Ectodermal cell (in vitro differentiated cells): ENCODE measurements around the gene CCDC124. TPM values are rescaled to one million over a fixed set of nuclear protein-coding genes. Genes with fewer than 3 reads are reported as not detected.
"Not testable (repeated sequence)": the region's sequence is repeated elsewhere in the genome, so short reads cannot be mapped to it uniquely, and the experiment has no call there.

ENCODE experiments used
- H3K27ac ChIP-seq: 2 replicates; pipeline ENCODE4 v1.7.0; 2013; ENCODE audit warnings: mild to moderate bottlenecking, low read depth, low read length; ENCODE audit not compliant: insufficient read depth, poor library complexity, severe bottlenecking
- H3K27me3 ChIP-seq: 2 replicates; pipeline ENCODE4 v1.7.0; 2013; ENCODE audit warnings: mild to moderate bottlenecking, low read length; ENCODE audit not compliant: insufficient read depth, control insufficient read depth, poor library complexity, severe bottlenecking
- H3K36me3 ChIP-seq: one replicate; pipeline ENCODE4 v1.7.0; 2013; ENCODE audit warnings: low read length; ENCODE audit not compliant: control insufficient read depth, insufficient read depth
- H3K4me1 ChIP-seq: one replicate; pipeline ENCODE4 v1.7.0; 2013; ENCODE audit warnings: low read length; ENCODE audit not compliant: control insufficient read depth, insufficient read depth
- H3K4me3 ChIP-seq: 2 replicates; pipeline ENCODE4 v1.7.0; 2013; ENCODE audit warnings: low read depth, low read length, control low read depth; ENCODE audit not compliant: insufficient read depth
- H3K9me3 ChIP-seq: 2 replicates; pipeline ENCODE4 v1.7.0; 2013; ENCODE audit warnings: mild to moderate bottlenecking, low read length, moderate library complexity; ENCODE audit not compliant: control insufficient read depth
- WGBS, 2 experiments: methylation state at CpG; one replicate each; pipeline ENCODE4 v1.1.7; 2013; ENCODE audit warnings: missing lambda C conversion rate in 2 of 2; 5-methylcytosine and 5-hydroxymethylcytosine counted together
- polyA plus RNA-seq, 4 experiments: library from polyadenylated mRNA; stranded (reverse); fragments of 50-300 nt; gene quantifications; one replicate each; pipeline ENCODE4 v1.2.3, GENCODE V29; 2013

Gene CCDC124, protein sequence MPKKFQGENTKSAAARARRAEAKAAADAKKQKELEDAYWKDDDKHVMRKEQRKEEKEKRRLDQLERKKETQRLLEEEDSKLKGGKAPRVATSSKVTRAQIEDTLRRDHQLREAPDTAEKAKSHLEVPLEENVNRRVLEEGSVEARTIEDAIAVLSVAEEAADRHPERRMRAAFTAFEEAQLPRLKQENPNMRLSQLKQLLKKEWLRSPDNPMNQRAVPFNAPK
- 118 TPM for polyA plus RNA-seq (2013, experiment 1 of 4)
- polyA plus RNA-seq (2013, experiment 2 of 4), result 96.2 TPM
- polyA plus RNA-seq (2013, experiment 3 of 4), result 103 TPM
- 98.6 TPM for polyA plus RNA-seq (2013, experiment 4 of 4)

DNA sequence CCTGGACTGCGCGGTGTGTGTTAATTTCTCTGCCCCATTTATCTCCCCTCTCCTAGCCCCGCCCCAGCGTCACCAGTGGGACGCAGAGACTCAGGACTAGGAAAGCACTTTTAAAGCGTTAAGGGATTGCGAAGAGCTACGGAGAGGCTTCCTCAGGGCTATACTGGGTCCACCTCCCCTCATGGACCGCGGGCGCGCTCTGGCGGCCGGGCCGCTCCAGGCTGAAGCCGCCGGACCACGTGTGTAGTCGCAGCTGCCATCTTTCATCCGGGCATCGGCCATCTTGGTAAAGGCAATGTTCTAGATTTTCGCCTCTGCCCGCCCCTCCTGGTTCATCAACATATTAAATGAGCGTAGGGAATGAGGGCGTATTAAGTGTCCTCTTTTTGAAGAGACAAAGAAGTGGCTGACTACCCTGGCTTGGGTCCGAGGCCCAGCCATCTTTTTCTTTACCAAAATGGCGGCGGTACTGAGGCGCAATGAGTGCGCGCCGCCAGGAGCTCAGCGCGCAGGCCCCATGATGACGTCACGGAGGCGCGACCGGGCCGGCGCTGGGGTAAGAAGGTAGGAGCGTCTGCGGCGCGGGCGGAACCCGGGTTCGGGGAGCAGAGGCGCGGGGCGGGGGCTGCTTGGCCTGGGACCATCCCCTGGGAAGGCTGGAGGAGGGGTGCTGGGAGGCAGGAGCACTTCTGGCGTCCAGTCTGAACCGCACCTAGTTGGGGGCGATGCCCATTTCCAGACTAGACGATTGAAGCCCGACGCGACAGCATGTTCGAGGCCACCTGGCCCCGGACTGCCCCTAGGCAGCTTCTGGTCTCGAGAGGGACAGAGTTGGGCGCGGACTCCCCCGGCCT lies at the start of gene CCDC124:
CCDC124 (plus strand) TSS at position 531 of the 854 bp plus-strand sequence. CDS start 3,406 bp downstream, outside the sequence.
- Histone ChIP-seq H3K27ac (peak within 1 kb of the TSS; percentile 88), H3K27me3 (no peaks in the 10 kb centered on the region), H3K4me1 (peaks cover 5% of the 10 kb centered on the region), H3K9me3 (no peaks in the 10 kb centered on the region), H3K4me3 (peak within 1 kb of the TSS; percentile 82), H3K36me3 (no peaks in the 10 kb centered on the region)
- WGBS, 2 experiments, result 1% methylated on average over 64 of the region's 64 CpGs

DNA sequence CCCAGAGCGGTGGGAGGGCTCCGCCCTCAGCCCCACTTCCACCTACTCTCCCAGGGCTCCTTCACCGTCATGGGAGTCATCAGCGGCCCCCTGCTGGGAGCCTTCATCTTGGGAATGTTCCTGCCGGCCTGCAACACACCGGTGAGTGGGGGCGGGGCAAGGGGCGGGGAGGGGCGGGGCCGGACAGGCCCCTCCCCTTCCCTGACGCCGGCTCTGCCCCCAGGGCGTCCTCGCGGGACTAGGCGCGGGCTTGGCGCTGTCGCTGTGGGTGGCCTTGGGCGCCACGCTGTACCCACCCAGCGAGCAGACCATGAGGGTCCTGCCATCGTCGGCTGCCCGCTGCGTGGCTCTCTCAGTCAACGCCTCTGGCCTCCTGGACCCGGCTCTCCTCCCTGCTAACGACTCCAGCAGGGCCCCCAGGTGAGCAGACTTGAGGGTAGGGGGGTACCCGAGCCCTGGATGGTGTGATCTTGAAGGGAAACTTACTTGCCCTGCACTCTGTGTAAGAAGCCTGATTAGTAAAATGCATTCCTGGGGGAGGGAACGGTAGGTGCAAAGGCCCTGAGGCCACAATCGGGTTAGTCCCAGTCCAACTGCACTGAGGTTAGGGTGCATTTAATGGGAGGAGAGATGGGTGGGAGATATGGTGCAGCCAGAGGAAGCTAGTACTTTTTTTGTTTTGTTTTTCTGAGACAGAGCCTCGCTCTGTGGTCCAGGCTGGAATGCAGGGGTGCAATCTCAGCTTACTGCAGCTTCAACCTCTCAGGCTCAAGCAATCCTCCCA lies 49.0 kb upstream of the CCDC124 start:
- Histone ChIP-seq H3K9me3 (no peaks in the 10 kb centered on the region), H3K36me3 (no peaks in the 10 kb centered on the region), H3K4me3 (no peak overlapping the region), H3K4me1 (no peaks in the 10 kb centered on the region), H3K27ac (no peak overlapping the region), H3K27me3 (no peaks in the 10 kb centered on the region)
- 81% methylated on average over 33 of the region's 33 CpGs for WGBS, 2 experiments

DNA sequence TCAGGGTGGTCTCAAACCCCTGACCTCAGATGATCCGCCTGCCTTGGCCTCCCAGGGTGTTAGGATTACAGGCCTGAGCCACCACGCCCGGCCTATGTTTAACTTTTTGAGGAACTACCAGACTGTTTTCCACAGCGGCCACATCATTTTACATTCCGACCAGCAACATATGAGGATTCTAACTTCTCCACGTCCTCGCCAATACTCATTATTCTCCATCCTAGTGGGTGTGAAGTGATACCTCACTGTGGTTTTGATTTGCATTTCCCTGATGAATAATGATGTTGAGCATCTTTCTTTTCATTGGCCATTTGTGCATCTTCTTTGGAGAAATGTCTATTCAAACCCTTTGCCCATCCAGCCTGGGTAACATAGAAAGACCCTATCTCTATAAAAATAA lies 46.3 kb upstream of the CCDC124 start:
- Histone ChIP-seq H3K27me3 (no peaks in the 10 kb centered on the region), H3K36me3 (no peaks in the 10 kb centered on the region), H3K9me3 (no peaks in the 10 kb centered on the region), H3K4me1 (no peaks in the 10 kb centered on the region), H3K4me3 (no peak overlapping the region), H3K27ac (no peak overlapping the region)
- WGBS, 2 experiments, result 89 to 95% methylated on average over 6 to 7 of the region's 7 CpGs

DNA sequence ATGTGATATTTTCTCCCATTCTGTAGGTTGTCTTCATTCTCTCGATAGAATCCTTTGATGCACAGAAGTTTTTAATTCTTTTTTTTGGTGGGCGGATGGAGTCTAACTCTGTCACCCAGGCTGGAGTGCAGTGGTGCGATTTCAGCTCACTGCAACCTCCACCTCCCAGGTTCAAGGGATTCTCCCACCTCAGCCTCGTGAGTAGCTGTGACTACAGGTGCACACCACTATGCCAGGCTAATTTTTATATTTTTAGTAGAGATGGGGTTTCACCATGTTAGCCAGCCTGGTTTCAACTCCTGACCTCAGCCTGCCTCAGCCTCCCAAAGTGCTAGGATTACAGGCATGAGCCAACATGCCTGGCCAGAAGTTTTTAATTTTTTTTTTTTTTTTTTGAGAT lies 45.6 kb upstream of the CCDC124 start:
- not testable (repeated sequence) for H3K36me3 ChIP-seq, H3K9me3 ChIP-seq, H3K4me3 ChIP-seq, H3K27me3 ChIP-seq, H3K4me1 ChIP-seq, H3K27ac ChIP-seq
- WGBS, 2 experiments, result 89 to 91% methylated on average over 4 of the region's 4 CpGs

DNA sequence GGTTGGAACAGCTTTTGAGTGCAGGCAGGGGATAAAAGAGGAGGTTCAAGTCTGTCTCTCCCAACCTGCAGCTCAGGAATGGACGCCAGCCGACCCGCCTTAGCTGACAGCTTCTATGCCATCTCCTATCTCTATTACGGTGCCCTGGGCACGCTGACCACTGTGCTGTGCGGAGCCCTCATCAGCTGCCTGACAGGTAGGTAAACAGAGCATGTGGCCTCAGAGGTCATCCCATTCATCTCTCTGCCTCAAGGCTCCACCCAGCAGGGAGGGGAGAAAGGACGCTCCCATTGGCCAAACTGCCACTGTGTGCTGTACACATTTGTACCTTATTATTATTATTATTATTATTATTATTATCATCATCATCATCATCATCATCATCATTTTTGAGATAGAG lies 44.6 kb upstream of the CCDC124 start:
- WGBS, 2 experiments, result 80% methylated on average over 6 of the region's 7 CpGs
- Histone ChIP-seq H3K4me3 (no peak overlapping the region), H3K9me3 (no peaks in the 10 kb centered on the region)

DNA sequence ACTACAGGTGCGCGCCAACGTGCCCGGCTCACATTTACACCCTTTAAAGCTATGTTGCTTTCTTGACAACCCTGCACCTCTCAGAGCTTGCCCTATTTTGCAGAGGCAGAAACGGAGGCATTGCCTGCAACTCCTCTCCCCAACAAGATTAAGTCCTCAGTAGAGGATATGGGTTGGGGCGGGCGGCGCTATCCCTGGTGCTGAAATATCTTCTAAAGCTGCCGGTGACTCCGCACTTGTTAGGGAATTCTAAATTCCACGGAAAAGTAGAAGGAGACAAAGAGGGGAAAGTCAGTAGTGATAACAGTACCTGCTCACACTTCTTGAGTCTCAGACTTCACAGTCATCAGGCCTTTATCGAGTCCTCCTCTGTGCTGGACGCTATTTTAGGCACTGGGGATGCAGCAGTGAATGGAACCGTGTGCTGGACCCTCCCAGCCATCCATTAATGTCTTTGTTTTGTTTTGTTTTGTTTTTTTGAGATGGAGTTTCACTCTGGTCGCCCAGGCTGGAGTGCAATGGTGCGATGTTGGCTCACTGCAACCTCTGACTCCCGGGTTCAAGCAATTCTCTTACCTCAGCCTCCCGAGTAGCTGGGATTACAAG lies 43.1 kb upstream of the CCDC124 start:
- WGBS, 2 experiments, result 25% methylated on average over 18 of the region's 18 CpGs
- H3K4me1 ChIP-seq, result no peaks in the 10 kb centered on the region
- H3K27me3 ChIP-seq, result no peaks in the 10 kb centered on the region
- no peaks in the 10 kb centered on the region for H3K9me3 ChIP-seq
- no peaks in the 10 kb centered on the region for H3K36me3 ChIP-seq
- H3K4me3 ChIP-seq, result no peak overlapping the region
- H3K27ac ChIP-seq, result no peak overlapping the region

More for the DNA sequence above, 44.6 kb upstream of the CCDC124 start:
- H3K4me1 ChIP-seq, result no peaks in the 10 kb centered on the region
- no peaks in the 10 kb centered on the region for H3K27me3 ChIP-seq
- no peaks in the 10 kb centered on the region for H3K36me3 ChIP-seq
- H3K27ac ChIP-seq, result no peak overlapping the region

DNA sequence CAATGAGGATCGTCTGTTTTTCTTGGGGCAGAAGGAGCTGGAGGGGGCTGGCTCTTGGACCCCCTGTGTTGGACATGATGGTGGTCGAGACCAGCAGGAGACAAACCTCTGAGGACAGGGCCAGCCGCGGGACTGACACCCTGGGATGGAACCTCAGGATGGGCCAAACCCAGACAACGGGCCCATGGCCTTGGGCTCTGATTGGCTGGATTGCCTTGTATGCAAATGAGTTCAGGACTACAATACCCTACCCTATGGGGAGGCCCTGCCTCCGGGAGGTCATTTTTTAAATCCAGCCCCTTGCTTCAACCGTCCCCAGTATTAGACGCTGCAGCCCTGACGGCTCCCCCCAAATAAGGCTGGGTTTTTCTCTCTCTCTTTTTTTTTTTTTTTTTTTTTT lies 39.0 kb upstream of the CCDC124 start:
- no peaks in the 10 kb centered on the region for H3K27me3 ChIP-seq
- H3K36me3 ChIP-seq, result no peaks in the 10 kb centered on the region
- no peak overlapping the region for H3K27ac ChIP-seq
- H3K4me1 ChIP-seq, result no peaks in the 10 kb centered on the region
- no peak overlapping the region for H3K4me3 ChIP-seq
- WGBS, 2 experiments, result 84 to 87% methylated on average over 9 of the region's 9 CpGs
- no peaks in the 10 kb centered on the region for H3K9me3 ChIP-seq

DNA sequence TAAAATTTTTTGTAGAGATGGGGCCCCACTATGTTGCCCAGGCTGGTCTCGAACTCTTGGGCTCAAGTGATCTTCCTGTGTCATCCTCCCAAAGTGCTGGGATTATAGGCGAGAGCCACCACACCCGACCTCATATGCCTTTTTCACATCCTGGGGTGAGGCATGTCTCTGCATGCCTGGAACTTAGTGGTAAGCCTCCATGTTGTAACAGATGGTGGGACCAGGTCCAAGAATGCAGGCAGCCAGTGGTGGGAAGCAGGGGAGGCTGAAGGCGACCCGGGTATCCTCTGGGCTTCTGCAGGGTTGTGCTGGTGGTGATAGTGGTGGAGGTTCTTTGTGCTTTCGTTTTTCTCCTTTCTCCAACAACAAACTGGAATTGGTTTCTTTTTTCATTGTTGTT lies 30.1 kb upstream of the CCDC124 start:
- H3K4me1 ChIP-seq, result no peaks in the 10 kb centered on the region
- H3K9me3 ChIP-seq, result no peaks in the 10 kb centered on the region
- WGBS, 2 experiments, result 88% methylated on average over 6 of the region's 6 CpGs
- H3K27me3 ChIP-seq, result no peaks in the 10 kb centered on the region
- no peak overlapping the region for H3K4me3 ChIP-seq
- no peak overlapping the region for H3K27ac ChIP-seq
- no peaks in the 10 kb centered on the region for H3K36me3 ChIP-seq

DNA sequence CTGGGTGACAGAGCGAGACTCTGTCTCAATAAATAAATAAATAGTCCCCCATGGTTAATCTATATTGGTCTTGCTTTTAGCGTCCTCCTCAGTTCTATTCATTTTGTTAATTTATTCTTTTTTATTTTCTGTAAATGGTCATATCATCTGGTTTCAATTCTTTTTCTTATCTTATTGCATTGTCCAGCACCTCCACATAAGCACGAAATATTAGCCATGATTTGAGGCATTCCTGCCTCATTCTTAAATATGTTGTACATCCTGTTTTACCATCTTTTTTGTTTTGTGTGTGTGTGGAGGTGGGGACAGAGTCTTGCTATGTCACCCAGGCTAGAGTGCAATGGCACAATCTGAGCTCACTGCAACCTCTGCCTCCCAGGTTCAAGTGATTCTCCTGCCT lies 24.6 kb upstream of the CCDC124 start:
- no peak overlapping the region for H3K4me3 ChIP-seq
- no peaks in the 10 kb centered on the region for H3K4me1 ChIP-seq
- H3K27ac ChIP-seq, result no peak overlapping the region
- no peaks in the 10 kb centered on the region for H3K36me3 ChIP-seq
- H3K27me3 ChIP-seq, result no peaks in the 10 kb centered on the region
- H3K9me3 ChIP-seq, result no peaks in the 10 kb centered on the region
- 89 to 98% methylated on average over 2 to 3 of the region's 3 CpGs for WGBS, 2 experiments
